Measurements from ENCODE around the gene PWWP2A. TPM values are rescaled to one million over a fixed set of nuclear protein-coding genes. Genes with fewer than 3 reads are reported as not detected.
"Not testable (repeated sequence)": the region's sequence is repeated elsewhere in the genome, so short reads cannot be mapped to it uniquely, and the experiment has no call there.

PWWP2A gene
- 10 to 100 TPM; 20.5 to 20.8 TPM for total RNA-seq
- long read RNA-seq, donor 1, partial matches to known transcripts = 0 of 5 reads
- long read RNA-seq, donor 1, other reads (novel, unspliced or antisense) = 5 of 5 reads
- long read RNA-seq, donor 2, transcript PWWP2A-201 (2 exons, 3,346 nt) = major isoform, 5 of 10 reads
- long read RNA-seq, donor 2, partial matches to known transcripts = 0 of 10 reads
- long read RNA-seq, donor 2, other reads (novel, unspliced or antisense) = 3 of 10 reads

GRCh38 chr5:160119142-160119904, at the start of gene PWWP2A:
Gene PWWP2A (minus strand): TSS chr5:160119450. CDS start chr5:160119388, 62 bp downstream.
- peak; percentile 100 for DNase-seq (ENCODE audit: low spot score)
- intact Hi-C loops (cut with DNase I) = no loop called here

GRCh38 chr5:160167624-160168165, 48.4 kb upstream of the PWWP2A start:
- no peak for DNase-seq (ENCODE audit: low spot score)
- intact Hi-C loops (cut with DNase I) = no loop called here

- no peak for DNase-seq (ENCODE audit: low spot score)
- intact Hi-C loops (cut with DNase I) = no loop called here
Measured at GRCh38 chr5:160166973-160167623, 47.8 kb upstream of the PWWP2A start.

- intact Hi-C loops (cut with DNase I) = no loop called here
- DNase-seq (ENCODE audit: low spot score) = no peak
Measured at GRCh38 chr5:160166069-160166972, 47.1 kb upstream of the PWWP2A start.

GRCh38 chr5:160165137-160166068, 46.2 kb upstream of the PWWP2A start:
- peak; percentile 98 for DNase-seq (ENCODE audit: low spot score)
- intact Hi-C loops (cut with DNase I) = no loop called here

- intact Hi-C loops (cut with DNase I) = no loop called here
Measured at GRCh38 chr5:160162910-160163309, 43.7 kb upstream of the PWWP2A start.

GRCh38 chr5:160161626-160162025, 42.4 kb upstream of the PWWP2A start:
- no peak for DNase-seq (ENCODE audit: low spot score)
- intact Hi-C loops (cut with DNase I) = no loop called here

More at GRCh38 chr5:160162910-160163309, 43.7 kb upstream of the PWWP2A start:
- DNase-seq (ENCODE audit: low spot score) = no peak

- intact Hi-C loops (cut with DNase I); DNase-seq (ENCODE audit: low spot score): not testable (repeated sequence)
Measured at GRCh38 chr5:160160875-160161274, 41.6 kb upstream of the PWWP2A start.

- intact Hi-C loops (cut with DNase I) = no loop called here
- no peak for DNase-seq (ENCODE audit: low spot score)
Measured at GRCh38 chr5:160159991-160160792, 40.9 kb upstream of the PWWP2A start.

- DNase-seq (ENCODE audit: low spot score) = no peak
- intact Hi-C loops (cut with DNase I) = no loop called here
Measured at GRCh38 chr5:160158087-160158486, 38.8 kb upstream of the PWWP2A start.

- intact Hi-C loops (cut with DNase I) = no loop called here
- no peak for DNase-seq (ENCODE audit: low spot score)
Measured at GRCh38 chr5:160155017-160155750, 35.9 kb upstream of the PWWP2A start.

GRCh38 chr5:160152901-160153300, 33.7 kb upstream of the PWWP2A start:
- intact Hi-C loops (cut with DNase I) = no loop called here
- DNase-seq (ENCODE audit: low spot score) = no peak

GRCh38 chr5:160152287-160152686, 33.0 kb upstream of the PWWP2A start:
- intact Hi-C loops (cut with DNase I) = no loop called here
- no peak for DNase-seq (ENCODE audit: low spot score)

- no peak for DNase-seq (ENCODE audit: low spot score)
- intact Hi-C loops (cut with DNase I) = no loop called here
Measured at GRCh38 chr5:160151017-160151416, 31.8 kb upstream of the PWWP2A start.

- intact Hi-C loops (cut with DNase I) = no loop called here
- no peak for DNase-seq (ENCODE audit: low spot score)
Measured at GRCh38 chr5:160150381-160150780, 31.1 kb upstream of the PWWP2A start.

- intact Hi-C loops (cut with DNase I); DNase-seq (ENCODE audit: low spot score): not testable (repeated sequence)
Measured at GRCh38 chr5:160144436-160144835, 25.2 kb upstream of the PWWP2A start.
